Embryonic facial prominence (tissue), 1 donor: Measurements from ENCODE around the gene SLC9A8.
"Not testable (repeated sequence)": the region's sequence is repeated elsewhere in the genome, so short reads cannot be mapped to it uniquely, and the experiment has no call there.

Experiments used
- DNase-seq: peaks from one replicate; pipeline ENCODE4 v3.0.0-alpha.2; 2016; ENCODE audit errors: extremely low spot score

The SLC9A8 gene

GRCh38 chr20:49893242-49894072 lies 80.8 kb downstream of the SLC9A8 start:
- DNase-seq: no peak

- DNase-seq: no peak
Measured at GRCh38 chr20:49894073-49894470, 81.4 kb downstream of the SLC9A8 start.

GRCh38 chr20:49895474-49896093 lies 83.0 kb downstream of the SLC9A8 start:
- not testable (repeated sequence) for DNase-seq

GRCh38 chr20:49896204-49896603 lies 83.6 kb downstream of the SLC9A8 start:
- DNase-seq: no peak

- DNase-seq: no peak
Measured at GRCh38 chr20:49899541-49900383, 87.1 kb downstream of the SLC9A8 start.

GRCh38 chr20:49901588-49901987 lies 89.0 kb downstream of the SLC9A8 start:
- no peak for DNase-seq

- DNase-seq: no peak
Measured at GRCh38 chr20:49904440-49905214, 92.0 kb downstream of the SLC9A8 start.

- no peak for DNase-seq
Measured at GRCh38 chr20:49905415-49906091, 92.9 kb downstream of the SLC9A8 start.

- no peak for DNase-seq
Measured at GRCh38 chr20:49906101-49906604, 93.5 kb downstream of the SLC9A8 start.

- no peak for DNase-seq
Measured at GRCh38 chr20:49906615-49907154, 94.1 kb downstream of the SLC9A8 start.

GRCh38 chr20:49907405-49908257 lies 95.0 kb downstream of the SLC9A8 start:
- no peak for DNase-seq

GRCh38 chr20:49908258-49908565 lies 95.6 kb downstream of the SLC9A8 start:
- DNase-seq: no peak

- DNase-seq: no peak
Measured at GRCh38 chr20:49909499-49910339, 97.1 kb downstream of the SLC9A8 start.

GRCh38 chr20:49910340-49910706 lies 97.7 kb downstream of the SLC9A8 start:
- no peak for DNase-seq

- DNase-seq: no peak
Measured at GRCh38 chr20:49913399-49914047, 100.9 kb downstream of the SLC9A8 start.

GRCh38 chr20:49914310-49915117 lies 101.9 kb downstream of the SLC9A8 start:
- no peak for DNase-seq

GRCh38 chr20:49915118-49915379 lies 102.4 kb downstream of the SLC9A8 start:
- DNase-seq: no peak
